Activated T-cell treated with anti-CD3 and anti-CD28 coated beads, Interleukin-2, amount 50 U/mL, for 72 hours (primary cell): Measurements from ENCODE around the gene TPI1. TPM values are rescaled to one million over a fixed set of nuclear protein-coding genes. Genes with fewer than 3 reads are reported as not detected.

ENCODE experiments used
- ATAC-seq, 2 donors: fragments of 150-1000 bp; cut with Tn5 transposase; replicated peaks in 1 of 2; 2 replicates each; pipeline ENCODE4 v1.10.0; 2021; ENCODE audit warnings: moderate library complexity in 2 of 2, mild to moderate bottlenecking in 1 of 2
- DNase-seq, 2 donors: peaks; one replicate each; pipeline ENCODE4 v3.0.0; 2021 to 2022; ENCODE audit warnings: mixed read lengths in 1 of 2
- H3K27ac Mint-ChIP-seq: one replicate; pipeline ENCODE4 v1.8.0; 2022; ENCODE audit warnings: mild to moderate bottlenecking, moderate library complexity, mixed read lengths
- H3K27me3 Mint-ChIP-seq: one replicate; pipeline ENCODE4 v1.8.0; 2022; ENCODE audit warnings: low read depth, mixed read lengths
- H3K36me3 Mint-ChIP-seq, 2 donors: one replicate each; pipeline ENCODE4 v1.8.0; 2022; ENCODE audit warnings: mixed read lengths in 2 of 2, mild to moderate bottlenecking in 1 of 2; ENCODE audit not compliant: insufficient read depth in 2 of 2
- H3K4me1 Mint-ChIP-seq: one replicate; pipeline ENCODE4 v1.8.0; 2022; ENCODE audit warnings: low read depth, mixed read lengths
- H3K4me3 Mint-ChIP-seq, 2 donors: one replicate each; pipeline ENCODE4 v1.8.0; 2022; ENCODE audit warnings: mild to moderate bottlenecking in 2 of 2, mixed read lengths in 2 of 2, moderate library complexity in 2 of 2
- H3K9me3 Mint-ChIP-seq, 2 donors: one replicate each; pipeline ENCODE4 v1.8.0; 2022; ENCODE audit warnings: mixed read lengths in 2 of 2
- total RNA-seq, 2 donors: library from RNA; stranded (reverse); gene quantifications; one replicate each; pipeline ENCODE4 v1.2.3, GENCODE V29; 2022

The TPI1 gene
- total RNA-seq: 100 to 1,000 TPM; 504 to 562 TPM

DNA sequence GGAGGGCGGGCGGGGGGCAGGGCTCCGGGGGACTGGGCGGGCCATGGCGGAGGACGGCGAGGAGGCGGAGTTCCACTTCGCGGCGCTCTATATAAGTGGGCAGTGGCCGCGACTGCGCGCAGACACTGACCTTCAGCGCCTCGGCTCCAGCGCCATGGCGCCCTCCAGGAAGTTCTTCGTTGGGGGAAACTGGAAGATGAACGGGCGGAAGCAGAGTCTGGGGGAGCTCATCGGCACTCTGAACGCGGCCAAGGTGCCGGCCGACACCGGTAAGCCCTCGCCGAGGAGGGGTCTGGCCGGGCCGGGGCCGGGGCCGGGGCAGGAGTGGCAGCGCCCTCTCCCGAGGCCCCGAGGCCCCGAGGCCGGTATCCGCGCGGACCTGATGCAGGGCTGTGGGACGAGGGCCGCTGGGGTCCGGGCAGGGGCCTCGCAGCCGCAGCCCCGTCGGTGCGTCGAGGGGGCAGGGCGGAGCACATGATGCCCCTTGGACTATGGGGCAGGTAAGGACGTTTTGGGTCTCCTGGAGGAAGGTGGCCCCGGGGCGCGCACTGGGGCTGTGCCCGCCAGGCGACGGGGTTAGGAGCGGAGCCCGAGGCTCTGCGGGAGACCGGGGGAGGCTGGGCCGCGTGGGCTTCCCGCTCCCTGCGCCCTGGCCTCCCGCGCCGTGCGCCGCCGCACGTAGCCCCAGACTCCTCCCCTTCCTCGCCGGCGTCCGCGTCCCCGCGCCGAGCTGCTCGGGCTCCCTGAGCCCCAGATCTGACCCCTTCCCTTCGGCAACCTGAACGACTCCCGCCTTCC, at the start of gene TPI1:
TSS of gene TPI1 (plus strand) at position 119 of the 798 bp plus-strand sequence. CDS start at position 155, 36 bp downstream.
- H3K4me1 Mint-ChIP-seq: peaks cover 63% of the 10 kb centered on the region
- H3K27ac Mint-ChIP-seq: peak within 1 kb of the TSS; percentile 98
- H3K36me3 Mint-ChIP-seq: peaks cover 19 to 21% of the 10 kb centered on the region in 2 donors
- no peaks in the 10 kb centered on the region for H3K27me3 Mint-ChIP-seq
- ATAC-seq: peak; percentile 74 to 75
- H3K4me3 Mint-ChIP-seq: peak within 1 kb of the TSS; percentile 97 to 98
- DNase-seq: peak; percentile 85 to 88
- H3K9me3 Mint-ChIP-seq: no peaks in the 10 kb centered on the region

DNA sequence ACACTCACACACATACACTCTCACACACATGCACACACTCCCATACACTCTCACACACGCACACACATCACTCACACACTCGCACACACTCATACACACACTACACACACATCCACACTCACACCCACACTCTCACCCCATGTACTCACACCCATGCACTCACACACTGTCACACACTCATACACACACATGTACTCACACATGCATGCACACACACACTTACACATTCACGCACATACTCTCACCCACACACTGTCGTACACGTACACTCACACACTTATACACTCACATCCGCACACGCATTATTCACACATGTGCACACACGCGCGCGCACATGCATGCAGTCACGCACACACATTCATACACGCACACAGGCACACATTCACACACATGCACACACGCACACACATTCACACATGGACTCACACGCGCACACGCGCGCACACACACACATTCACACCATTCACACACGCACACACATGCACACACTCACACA, 49.6 kb upstream of the TPI1 start:
- H3K4me1 Mint-ChIP-seq: peaks cover 9% of the 10 kb centered on the region

DNA sequence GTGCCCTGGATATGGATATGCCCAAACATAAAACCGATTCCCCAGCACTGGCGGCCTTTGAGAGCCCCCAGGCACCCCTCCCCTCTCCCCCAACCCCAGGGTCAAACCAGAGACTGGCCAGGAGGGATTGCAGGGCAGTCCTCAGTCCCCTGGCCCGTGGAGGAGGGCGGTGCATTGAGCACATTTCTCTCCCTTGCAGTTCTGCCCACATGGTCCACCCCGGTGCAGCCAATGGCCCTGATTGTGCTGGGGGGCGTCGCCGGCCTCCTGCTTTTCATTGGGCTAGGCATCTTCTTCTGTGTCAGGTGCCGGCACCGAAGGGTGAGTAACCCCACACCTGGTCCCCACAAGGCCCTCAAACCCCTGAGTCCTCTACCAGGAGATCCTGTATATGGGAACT, 49.1 kb upstream of the TPI1 start:
- Mint-ChIP-seq H3K36me3 (peaks cover 6 to 7% of the 10 kb centered on the region in 2 donors), H3K4me1 (peaks cover 9% of the 10 kb centered on the region), H3K27me3 (peaks cover 14% of the 10 kb centered on the region), H3K9me3 (no peaks in the 10 kb centered on the region), H3K27ac (no peak overlapping the region), H3K4me3 (no peak overlapping the region)
- ATAC-seq (no peak), DNase-seq (no peak)

More for the DNA sequence above, 49.6 kb upstream of the TPI1 start:
- ATAC-seq: no peak
- Mint-ChIP-seq H3K36me3 (peaks cover 6 to 7% of the 10 kb centered on the region in 2 donors), H3K27me3 (peaks cover 9% of the 10 kb centered on the region), H3K4me3 (no peak overlapping the region), H3K27ac (no peak overlapping the region), H3K9me3 (no peaks in the 10 kb centered on the region)
- DNase-seq: no peak

DNA sequence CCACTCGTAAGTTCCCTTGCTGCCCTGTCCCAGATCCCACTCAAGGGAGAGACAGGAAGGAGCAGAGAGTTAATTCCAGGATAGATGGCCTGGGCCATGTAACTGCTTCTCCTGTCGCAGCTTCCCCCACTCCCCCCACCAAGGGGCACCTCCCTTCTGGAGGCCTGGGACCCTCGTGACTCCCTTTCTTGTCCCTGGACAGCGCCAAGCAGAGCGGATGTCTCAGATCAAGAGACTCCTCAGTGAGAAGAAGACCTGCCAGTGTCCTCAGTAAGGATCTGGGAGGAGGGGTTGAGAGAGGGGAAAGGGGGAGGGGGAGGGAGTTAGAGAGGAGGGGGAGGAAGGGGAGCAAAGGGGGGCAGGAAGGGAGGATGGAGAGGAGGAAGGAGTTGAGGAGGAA, 48.7 kb upstream of the TPI1 start:
- Mint-ChIP-seq H3K9me3 (no peaks in the 10 kb centered on the region), H3K27ac (no peak overlapping the region), H3K4me1 (peaks cover 9% of the 10 kb centered on the region), H3K4me3 (no peak overlapping the region), H3K27me3 (peaks cover 15% of the 10 kb centered on the region), H3K36me3 (peaks cover 6 to 7% of the 10 kb centered on the region in 2 donors)
- DNase-seq: no peak
- ATAC-seq: no peak

DNA sequence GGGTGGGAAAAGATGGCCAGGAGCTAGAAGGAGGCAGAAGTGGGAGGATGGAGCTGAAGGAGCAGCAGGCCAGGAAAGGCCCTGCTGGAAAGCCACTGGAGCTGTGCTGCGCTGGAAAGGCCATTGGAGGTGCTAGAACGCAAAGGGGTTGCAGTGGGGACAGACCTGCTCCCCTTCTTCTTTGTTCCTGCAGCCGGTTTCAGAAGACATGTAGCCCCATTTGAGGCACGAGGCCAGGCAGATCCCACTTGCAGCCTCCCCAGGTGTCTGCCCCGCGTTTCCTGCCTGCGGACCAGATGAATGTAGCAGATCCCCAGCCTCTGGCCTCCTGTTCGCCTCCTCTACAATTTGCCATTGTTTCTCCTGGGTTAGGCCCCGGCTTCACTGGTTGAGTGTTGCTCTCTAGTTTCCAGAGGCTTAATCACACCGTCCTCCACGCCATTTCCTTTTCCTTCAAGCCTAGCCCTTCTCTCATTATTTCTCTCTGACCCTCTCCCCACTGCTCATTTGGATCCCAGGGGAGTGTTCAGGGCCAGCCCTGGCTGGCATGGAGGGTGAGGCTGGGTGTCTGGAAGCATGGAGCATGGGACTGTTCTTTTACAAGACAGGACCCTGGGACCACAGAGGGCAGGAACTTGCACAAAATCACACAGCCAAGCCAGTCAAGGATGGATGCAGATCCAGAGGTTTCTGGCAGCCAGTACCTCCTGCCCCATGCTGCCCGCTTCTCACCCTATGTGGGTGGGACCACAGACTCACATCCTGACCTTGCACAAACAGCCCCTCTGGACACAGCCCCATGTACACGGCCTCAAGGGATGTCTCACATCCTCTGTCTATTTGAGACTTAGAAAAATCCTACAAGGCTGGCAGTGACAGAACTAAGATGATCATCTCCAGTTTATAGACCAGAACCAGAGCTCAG, 48.0 kb upstream of the TPI1 start:
- Mint-ChIP-seq H3K27me3 (peaks cover 16% of the 10 kb centered on the region), H3K36me3 (peaks cover 6 to 7% of the 10 kb centered on the region in 2 donors), H3K9me3 (no peaks in the 10 kb centered on the region), H3K4me1 (peaks cover 9% of the 10 kb centered on the region), H3K4me3 (no peak overlapping the region), H3K27ac (no peak overlapping the region)
- ATAC-seq (no peak), DNase-seq (no peak)

DNA sequence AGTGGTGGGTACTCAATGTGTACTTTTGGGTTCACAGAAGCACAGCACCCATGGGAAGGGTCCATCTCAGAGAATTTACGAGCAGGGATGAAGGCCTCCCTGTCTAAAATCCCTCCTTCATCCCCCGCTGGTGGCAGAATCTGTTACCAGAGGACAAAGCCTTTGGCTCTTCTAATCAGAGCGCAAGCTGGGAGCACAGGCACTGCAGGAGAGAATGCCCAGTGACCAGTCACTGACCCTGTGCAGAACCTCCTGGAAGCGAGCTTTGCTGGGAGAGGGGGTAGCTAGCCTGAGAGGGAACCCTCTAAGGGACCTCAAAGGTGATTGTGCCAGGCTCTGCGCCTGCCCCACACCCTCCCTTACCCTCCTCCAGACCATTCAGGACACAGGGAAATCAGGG, 47.2 kb upstream of the TPI1 start:
- ATAC-seq (no peak), DNase-seq (no peak)
- Mint-ChIP-seq H3K4me3 (no peak overlapping the region), H3K36me3 (peaks cover 6% of the 10 kb centered on the region in 2 donors), H3K27ac (no peak overlapping the region), H3K9me3 (no peaks in the 10 kb centered on the region), H3K27me3 (peaks cover 24% of the 10 kb centered on the region), H3K4me1 (peaks cover 9% of the 10 kb centered on the region)

DNA sequence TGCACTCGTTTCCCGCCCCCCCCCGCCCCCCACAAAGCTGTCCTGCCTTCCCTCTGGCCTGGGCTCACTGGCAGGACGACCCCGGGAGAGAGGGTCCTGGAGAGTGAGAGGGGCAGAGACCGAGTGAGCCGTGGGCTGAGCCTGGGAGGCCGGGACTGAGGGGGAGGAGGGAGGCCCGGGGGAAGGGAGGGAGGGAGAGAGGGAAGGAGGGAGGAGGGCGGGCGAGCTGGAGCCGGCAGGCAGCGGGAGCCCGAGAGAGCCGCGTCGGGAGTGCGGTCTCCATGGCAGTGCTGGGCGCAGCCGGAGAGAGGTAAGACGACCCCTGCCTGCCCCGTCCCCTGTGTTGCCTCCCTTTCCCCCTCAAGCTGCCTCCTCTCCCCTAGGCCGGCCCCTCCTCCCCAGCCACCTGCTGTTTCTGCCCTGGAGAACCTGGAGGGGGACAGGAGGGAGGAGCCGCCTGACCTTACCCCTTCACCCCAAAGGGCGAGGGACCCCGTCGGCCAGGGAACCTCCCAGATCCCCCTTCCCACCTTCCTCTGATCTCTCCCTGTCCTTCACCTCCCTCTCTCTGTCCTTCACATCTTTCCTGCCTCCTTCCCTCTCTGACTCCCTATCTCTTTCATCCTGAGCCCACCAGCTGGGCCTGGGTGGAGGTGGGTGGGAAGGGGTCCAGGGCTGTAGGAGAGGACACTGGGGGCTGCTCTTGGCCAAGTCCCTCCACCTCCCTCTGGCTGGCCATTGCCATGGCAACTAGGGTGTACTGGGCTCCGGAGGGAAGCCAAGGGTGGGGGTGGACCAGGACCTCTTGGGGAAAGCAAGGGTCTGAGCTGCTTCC, 45.5 kb upstream of the TPI1 start, which contains the start of gene GPR162:
TSS of gene GPR162 (plus strand) at position 231 of the 835 bp plus-strand sequence. CDS start 2,078 bp downstream, outside the sequence.
- Mint-ChIP-seq H3K27me3 (peaks cover 37% of the 10 kb centered on the region), H3K36me3 (peaks cover 6% of the 10 kb centered on the region in 2 donors), H3K27ac (no peak within 1 kb of the TSS), H3K4me1 (peaks cover 14% of the 10 kb centered on the region), H3K4me3 (peak within 1 kb of the TSS; percentile 57 to 69), H3K9me3 (no peaks in the 10 kb centered on the region)
- DNase-seq: no peak
- peak; percentile 4 to 6 for ATAC-seq

DNA sequence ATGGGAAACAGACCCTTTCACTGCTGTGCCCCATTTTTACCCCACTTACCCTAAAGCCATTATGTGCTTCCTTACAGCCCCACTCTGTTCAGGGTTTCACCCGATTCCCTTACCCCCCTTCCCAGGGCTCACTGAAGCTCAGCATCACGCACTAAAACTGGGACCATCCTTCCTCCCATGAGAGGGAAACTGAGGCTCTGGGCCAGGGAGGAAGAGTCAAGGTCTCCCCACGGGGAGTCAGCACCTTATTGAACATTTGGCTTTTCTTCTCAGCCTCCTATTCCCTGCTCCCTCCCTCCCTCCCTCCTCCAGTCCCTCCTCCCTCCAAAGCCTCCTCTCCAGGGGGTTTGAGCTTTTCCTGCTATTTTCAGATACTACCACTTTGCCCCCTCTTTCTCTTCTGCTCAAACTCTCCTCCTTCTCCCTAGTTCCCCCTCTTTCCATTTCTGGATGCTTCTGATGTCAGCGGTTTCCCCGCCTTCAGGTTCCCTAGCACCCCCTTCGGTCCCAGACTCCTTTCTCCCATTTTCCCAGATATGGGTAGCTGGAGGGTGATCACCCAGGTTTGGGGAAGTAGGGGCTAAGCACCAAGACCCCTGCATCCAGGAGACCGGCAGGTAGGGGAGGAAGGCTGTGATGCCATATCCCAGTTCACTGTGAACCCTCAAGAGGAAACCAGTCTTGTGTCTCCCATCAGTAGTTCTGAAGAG, 44.8 kb upstream of the TPI1 start:
- Mint-ChIP-seq H3K36me3 (peaks cover 4% of the 10 kb centered on the region in 2 donors), H3K27me3 (peaks cover 45% of the 10 kb centered on the region), H3K9me3 (no peaks in the 10 kb centered on the region), H3K27ac (no peak overlapping the region), H3K4me3 (peak overlapping the region in 1 of 2 donors; percentile 40), H3K4me1 (peaks cover 20% of the 10 kb centered on the region)
- DNase-seq: no peak
- ATAC-seq: no peak

DNA sequence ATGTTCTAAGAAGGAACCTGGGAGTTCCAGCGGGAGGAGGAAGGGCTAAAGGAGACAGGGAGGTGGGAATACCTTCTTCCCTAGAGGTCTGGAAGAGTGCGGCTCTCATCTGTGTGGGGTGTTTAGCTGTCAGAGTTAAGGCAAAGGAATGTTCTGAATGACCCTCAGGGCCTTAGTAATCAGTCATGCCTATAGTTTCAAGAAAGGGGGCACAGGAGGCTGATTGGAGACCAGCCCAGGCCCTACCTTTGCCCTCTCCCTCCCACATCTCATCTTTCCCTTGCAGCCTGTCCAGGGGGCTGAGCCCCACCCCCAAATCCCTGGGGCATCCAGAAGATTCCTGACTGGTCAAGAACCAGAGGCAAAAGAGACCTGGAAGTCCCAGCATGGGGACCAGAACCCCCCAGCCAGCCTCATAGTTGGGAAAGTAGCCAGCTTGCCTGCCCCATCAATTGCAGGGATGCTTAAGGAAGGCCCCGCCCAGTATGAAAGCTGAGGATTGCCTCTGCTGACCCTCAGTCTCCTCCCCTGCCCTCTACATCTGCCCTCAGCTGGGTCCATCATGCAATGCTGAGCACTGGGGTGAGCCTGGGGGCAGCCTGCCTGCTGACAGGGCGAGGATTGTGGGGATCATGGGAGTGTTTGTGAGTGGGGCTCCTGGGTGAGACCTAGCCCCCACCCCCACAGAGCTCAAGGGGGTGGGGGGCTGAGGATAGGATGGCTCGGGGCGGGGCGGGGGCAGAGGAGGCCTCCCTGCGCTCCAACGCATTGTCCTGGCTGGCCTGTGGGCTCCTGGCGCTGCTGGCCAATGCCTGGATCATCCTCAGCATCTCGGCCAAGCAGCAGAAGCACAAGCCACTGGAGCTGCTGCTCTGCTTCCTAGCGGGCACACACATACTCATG, 43.9 kb upstream of the TPI1 start:
- Mint-ChIP-seq H3K4me1 (peaks cover 26% of the 10 kb centered on the region), H3K9me3 (no peaks in the 10 kb centered on the region), H3K27me3 (peaks cover 53% of the 10 kb centered on the region), H3K36me3 (peaks cover 0 to 2% of the 10 kb centered on the region in 2 donors), H3K4me3 (no peak overlapping the region), H3K27ac (no peak overlapping the region)
- no peak for ATAC-seq
- DNase-seq: no peak

DNA sequence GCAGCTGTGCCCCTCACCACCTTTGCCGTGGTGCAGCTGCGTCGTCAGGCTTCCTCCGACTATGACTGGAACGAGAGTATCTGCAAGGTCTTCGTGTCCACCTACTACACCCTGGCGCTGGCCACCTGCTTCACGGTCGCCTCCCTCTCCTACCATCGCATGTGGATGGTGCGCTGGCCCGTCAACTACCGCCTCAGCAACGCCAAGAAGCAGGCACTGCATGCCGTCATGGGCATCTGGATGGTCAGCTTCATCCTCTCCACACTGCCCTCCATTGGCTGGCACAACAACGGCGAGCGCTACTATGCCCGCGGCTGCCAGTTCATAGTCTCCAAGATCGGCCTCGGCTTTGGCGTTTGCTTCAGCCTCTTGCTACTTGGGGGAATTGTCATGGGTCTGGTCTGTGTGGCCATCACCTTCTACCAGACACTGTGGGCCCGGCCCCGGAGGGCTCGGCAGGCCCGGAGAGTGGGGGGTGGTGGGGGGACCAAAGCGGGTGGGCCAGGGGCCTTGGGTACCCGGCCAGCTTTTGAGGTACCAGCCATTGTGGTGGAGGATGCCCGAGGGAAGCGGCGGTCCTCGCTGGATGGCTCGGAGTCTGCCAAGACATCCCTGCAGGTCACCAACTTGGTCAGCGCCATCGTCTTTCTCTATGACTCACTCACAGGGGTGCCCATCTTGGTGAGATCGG, 43.1 kb upstream of the TPI1 start:
- Mint-ChIP-seq H3K4me3 (no peak overlapping the region), H3K4me1 (peaks cover 30% of the 10 kb centered on the region), H3K9me3 (no peaks in the 10 kb centered on the region), H3K27me3 (peaks cover 59% of the 10 kb centered on the region), H3K36me3 (peaks cover 0 to 2% of the 10 kb centered on the region in 2 donors), H3K27ac (no peak overlapping the region)
- DNase-seq (no peak), ATAC-seq (no peak)
